Left colon (tissue), 2 donors: ENCODE data around the gene PDXDC1. TPM values are rescaled to one million over a fixed set of nuclear protein-coding genes. Genes with fewer than 3 reads are reported as not detected.
A peak's percentile ranks its signal among the peaks of the same experiment; 100 is the strongest.
"Not testable (repeated sequence)": the region's sequence is repeated elsewhere in the genome, so short reads cannot be mapped to it uniquely, and the experiment has no call there.

Experiments used
- ATAC-seq: fragments of 200-7000 bp; cut with Tn5 transposase; one replicate; pipeline ENCODE4 v1.9.1; 2020; ENCODE audit warnings: mild to moderate bottlenecking, moderate library complexity
- DNase-seq, 2 donors: peaks; one replicate each; pipeline ENCODE4 v3.0.0-alpha.2; 2020
- intact Hi-C, 2 donors: fragments of 100-400 bp; cut with DNase I in 1 of 2; cut with micrococcal nuclease in 1 of 2; formaldehyde crosslinking; loops; one replicate each; pipeline versions ENCODE4 v1.11.2 to v1.14.0; 2022; cut with DNase I, micrococcal nuclease
- total RNA-seq, 2 donors: library from RNA; stranded (reverse); fragmentation: NEBNext Ultra II Directional; extraction: Animal tissue kit (Norgen Biotek cat#: 25700); gene quantifications; one replicate each; pipeline ENCODE4 v1.2.1, GENCODE V29; 2021
- donor health status: DM: no; HTN: no; CAD: no.
- donor health status: DM: yes; HTN: yes; CAD: no.

The PDXDC1 gene
- total RNA-seq, 2 donors from 2014 or later, result 203 to 244 TPM

DNA sequence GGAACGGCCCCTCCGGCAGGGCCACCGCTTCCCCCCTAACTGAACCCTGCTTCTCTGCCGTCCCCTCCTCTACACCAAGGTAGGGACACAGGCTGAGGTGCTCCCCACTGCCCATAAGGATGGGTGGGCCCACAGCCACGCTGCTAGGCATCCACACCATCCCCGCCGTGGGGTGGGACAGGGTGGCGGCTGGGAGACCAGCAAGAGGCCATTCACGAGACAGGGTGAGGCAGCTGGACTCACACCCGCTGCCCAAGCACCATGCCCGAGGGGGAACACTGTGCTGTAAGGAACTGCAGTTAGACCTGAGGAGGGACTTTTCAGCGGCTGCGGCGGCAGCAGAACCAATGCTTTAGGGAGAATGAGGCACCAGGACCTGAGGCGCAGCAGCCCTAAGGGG, 166.8 kb downstream of the PDXDC1 start:
- ATAC-seq (no peak), DNase-seq (no peak)
- intact Hi-C loops, result no loop called here

GRCh38 chr16:15142107-15142890, 167.5 kb downstream of the PDXDC1 start:
- intact Hi-C loops, DNase-seq, ATAC-seq: not testable (repeated sequence)

DNA sequence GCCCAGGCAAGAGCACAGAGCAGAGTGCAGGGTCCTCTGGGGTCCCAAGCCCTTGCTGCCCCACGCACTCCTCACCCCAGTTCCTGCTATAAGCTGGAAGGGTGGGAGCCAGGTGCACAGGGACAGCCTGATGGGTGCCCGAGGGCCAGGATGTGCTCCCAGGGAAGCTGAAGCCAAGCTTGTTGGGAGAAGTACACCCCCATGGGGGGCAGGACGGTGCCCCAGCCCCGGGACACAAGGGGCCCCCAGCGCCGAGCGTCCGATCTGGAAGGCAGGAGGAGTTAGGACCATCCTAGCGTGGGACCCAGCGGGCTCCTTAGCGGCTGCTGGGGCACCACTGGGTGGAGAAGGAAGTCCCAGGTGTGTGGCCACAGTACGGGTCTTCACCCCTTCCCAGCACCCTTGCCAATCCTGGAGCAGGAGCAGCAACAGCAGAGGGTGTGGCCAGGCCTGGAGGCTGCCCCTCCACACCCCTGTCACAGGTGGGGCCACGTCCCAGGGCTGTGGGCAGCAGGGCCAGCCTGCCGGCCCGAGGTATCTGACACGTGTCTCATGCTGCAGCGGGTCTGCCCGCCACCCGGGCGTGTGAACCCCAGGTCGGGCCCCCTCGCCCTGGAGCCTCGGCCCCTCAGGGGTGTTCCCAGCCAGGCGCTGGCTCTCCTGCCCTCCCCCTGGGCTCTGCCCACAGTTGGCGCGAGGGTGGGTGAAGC, 168.2 kb downstream of the PDXDC1 start:
- ATAC-seq, intact Hi-C loops, DNase-seq: not testable (repeated sequence)

DNA sequence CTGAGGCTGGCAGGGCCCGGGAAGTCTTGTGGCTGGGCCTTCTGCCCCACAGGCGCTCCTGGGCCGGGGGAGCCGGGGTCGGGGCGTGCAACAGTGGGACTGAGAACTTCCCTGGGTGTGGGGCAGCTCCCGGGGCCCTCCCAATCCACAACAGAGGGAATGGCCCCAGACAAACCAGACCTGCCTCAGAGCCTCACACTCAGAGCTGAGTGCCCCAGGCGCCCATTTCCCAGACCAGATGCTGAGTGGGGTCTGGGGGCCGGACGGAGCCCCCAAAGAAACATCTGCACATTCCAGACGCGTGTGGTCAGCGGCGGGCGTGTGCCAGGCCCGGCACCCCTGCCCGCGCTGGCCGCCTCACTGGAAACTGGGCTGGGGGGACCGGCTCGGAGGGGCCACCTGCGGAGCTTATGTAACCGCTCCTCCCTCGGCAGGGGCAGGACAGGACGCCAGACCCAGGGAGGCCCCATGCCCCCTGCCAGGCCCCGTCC, 168.8 kb downstream of the PDXDC1 start:
- not testable (repeated sequence) for ATAC-seq, DNase-seq

GRCh38 chr16:15144092-15144631, 169.3 kb downstream of the PDXDC1 start:
- ATAC-seq, intact Hi-C loops: not testable (repeated sequence)
- peak; percentile 29 to 68 for DNase-seq

More for the DNA sequence above, 168.8 kb downstream of the PDXDC1 start:
- intact Hi-C loops, result not testable (repeated sequence)

- intact Hi-C loops, DNase-seq, ATAC-seq: not testable (repeated sequence)
These were observed 170.1 kb downstream of the PDXDC1 start for GRCh38 chr16:15144781-15145417.

- DNase-seq, result not testable (repeated sequence)
These were observed 170.8 kb downstream of the PDXDC1 start for GRCh38 chr16:15145418-15146263.

GRCh38 chr16:15146264-15146662, 171.4 kb downstream of the PDXDC1 start:
- ATAC-seq, intact Hi-C loops, DNase-seq: not testable (repeated sequence)

More at GRCh38 chr16:15145418-15146263, 170.8 kb downstream of the PDXDC1 start:
- ATAC-seq, intact Hi-C loops: not testable (repeated sequence)

- intact Hi-C loops, ATAC-seq: not testable (repeated sequence)
These were observed 174.0 kb downstream of the PDXDC1 start for GRCh38 chr16:15148831-15149230.

DNA sequence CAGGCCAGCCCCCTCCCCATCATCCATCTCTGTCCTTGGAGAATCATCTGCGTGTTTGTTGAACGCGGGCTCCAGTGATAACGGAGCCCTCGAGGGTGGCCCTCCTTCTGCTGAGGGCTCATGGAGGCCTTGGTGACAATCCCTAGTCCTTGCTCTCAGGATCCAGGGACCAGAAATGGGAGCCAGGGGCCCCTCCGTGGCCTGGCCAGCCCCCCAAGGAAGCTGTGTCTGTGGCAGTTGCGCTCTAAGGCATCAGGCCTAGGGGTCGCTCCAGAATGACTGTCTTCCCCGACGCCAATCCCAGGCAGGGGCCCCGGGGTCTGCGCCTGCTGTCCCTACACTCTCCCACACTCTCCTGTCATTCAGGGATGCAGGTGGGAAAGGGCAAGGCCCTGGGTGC, 174.4 kb downstream of the PDXDC1 start:
- DNase-seq, intact Hi-C loops, ATAC-seq: not testable (repeated sequence)

More at GRCh38 chr16:15148831-15149230, 174.0 kb downstream of the PDXDC1 start:
- not testable (repeated sequence) for DNase-seq

DNA sequence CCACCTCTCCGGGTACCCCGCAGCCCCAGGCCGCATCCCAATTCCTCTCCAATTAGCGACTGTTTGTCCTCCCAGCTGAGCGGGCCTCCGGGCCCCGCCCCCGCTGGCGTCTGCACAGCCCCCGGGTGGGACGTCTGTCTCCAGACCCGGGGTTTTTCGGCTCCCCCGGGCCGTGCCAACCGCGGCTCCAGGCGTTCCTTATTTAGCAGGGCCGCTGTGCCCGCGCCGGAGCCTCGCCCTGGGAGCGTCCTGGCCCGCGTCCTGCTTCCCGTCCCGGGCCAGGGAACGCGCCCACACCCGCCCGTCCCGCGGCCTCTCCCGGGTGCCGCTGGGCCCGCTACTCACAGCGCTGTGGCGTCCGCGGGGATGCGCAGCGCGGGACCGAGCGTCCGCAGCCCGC, 179.2 kb downstream of the PDXDC1 start:
- ATAC-seq, intact Hi-C loops: not testable (repeated sequence)
- DNase-seq, result peak in 1 of 2 donors; percentile 56

DNA sequence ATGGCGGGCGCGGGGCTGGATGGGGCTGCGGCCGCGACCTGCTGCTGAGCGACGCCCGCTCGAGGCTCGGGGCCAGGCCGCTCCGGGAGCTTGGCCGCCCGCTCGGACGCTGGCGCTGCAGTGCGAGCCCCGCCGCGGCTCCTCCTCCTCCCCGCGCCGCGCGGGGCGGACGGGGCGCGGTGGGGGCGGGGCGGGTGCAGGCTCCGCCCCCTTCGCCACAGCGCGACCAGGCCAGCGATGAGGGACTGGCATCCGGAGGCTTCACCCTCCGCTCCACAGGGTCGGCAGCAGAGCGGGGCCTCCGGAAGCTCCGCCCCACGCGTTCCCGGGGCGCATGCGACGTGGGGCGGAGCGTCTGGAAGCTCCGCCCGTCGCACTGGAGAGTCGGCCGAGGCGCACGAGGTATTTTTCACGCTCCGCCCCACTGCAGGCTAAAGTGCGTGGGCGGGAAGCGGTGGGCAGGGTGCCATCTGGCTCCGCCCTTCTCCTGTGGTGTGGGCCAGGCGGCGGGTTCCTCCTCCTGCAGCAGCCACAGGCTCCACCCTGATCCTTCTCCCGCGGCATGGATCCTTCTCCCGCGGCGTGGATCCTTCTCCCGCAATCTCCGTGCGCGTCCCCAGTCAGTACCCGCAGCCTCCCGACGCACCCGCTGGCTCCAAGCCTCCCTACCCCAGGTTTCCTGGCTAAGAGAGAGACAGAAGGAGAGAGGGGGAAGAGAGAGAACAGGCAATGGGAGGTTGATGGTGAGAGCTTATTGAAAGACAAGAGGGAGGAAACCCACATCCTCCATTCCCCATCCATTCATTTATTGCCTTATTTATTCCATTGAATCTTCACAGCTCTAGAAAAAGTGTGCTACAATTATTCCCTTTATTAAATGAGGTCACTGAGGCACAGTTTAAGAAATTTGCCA, 180.1 kb downstream of the PDXDC1 start:
- ATAC-seq, result peak; percentile 98
- peak; percentile 90 to 94 for DNase-seq
- intact Hi-C loops, result not testable (repeated sequence)

- ATAC-seq, DNase-seq, intact Hi-C loops: not testable (repeated sequence)
These were observed 182.8 kb downstream of the PDXDC1 start for GRCh38 chr16:15157644-15158043.

DNA sequence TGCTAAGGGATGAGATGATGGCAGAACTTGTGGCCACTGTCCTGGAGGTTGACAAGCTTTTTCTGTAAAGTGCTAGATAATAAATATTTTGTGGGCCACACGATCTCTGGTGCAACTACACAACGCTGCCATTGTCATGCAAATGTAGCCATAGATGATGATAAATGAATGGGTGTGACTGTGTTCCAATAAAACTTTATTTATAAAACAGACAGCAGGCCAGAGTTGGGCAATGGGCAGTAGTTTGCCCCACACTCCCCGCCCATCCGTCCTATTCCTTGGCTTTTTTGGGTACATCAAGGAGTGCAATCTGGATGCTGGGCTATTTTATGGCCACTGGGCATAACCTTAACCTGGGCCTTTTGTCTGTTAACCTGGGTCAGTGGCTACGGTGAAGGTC, 184.8 kb downstream of the PDXDC1 start:
- DNase-seq, ATAC-seq, intact Hi-C loops: not testable (repeated sequence)

DNA sequence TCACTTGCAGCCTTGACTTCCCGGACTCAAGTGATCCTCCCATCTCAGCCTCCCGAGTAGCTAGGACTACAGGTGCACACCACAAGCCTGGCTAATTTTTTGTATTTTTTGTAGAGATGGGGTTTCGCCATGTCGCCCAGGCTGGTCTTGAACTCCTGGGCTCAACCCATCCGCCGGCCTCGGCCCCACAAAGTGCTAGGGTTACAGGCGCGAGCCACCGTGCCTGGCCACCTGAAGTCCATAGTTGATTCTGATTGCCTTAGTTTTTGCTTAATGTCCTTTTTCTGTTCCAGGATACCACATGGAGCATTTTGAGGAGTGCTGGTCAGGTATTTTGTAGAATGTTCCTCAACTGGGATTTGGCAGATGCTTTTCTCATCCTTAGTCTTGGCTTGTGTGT, 185.7 kb downstream of the PDXDC1 start:
- DNase-seq, intact Hi-C loops, ATAC-seq: not testable (repeated sequence)

DNA sequence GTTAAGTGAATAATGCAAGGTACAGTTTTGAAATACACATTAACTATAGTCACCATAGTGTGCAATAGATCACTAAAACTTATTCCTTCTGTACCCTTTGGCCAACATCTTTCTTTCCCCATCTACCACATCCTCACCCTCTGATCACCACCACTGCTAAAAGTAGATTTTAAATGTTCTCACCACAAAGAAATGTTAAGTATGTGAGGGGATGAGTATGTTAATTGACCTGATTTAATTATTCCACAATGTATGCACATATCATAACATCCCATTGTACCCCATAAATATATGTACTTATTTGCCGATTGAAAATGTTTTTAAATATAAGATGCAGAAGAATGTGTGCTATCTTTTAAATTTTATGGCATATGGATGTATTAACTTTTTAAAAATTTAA, 188.2 kb downstream of the PDXDC1 start:
- intact Hi-C loops, ATAC-seq, DNase-seq: not testable (repeated sequence)

- intact Hi-C loops, DNase-seq, ATAC-seq: not testable (repeated sequence)
These were observed 191.4 kb downstream of the PDXDC1 start for GRCh38 chr16:15166177-15166576.
